H9 (cell line): ENCODE data around the gene MC1R. TPM values are rescaled to one million over a fixed set of nuclear protein-coding genes. Genes with fewer than 3 reads are reported as not detected.

Experiments
- DNase-seq: peaks from one replicate; pipeline ENCODE4 v3.0.0-alpha.2; 2017
- H2AFZ ChIP-seq: one replicate; pipeline ENCODE4 v1.6.1; 2013; ENCODE audit warnings: mild to moderate bottlenecking, low read length, control low read depth, moderate library complexity
- H2AK5ac ChIP-seq: 2 replicates; pipeline ENCODE4 v1.6.1; 2013; ENCODE audit warnings: low read length, control low read depth, mixed read lengths; ENCODE audit not compliant: insufficient read length
- H2BK120ac ChIP-seq: one replicate; pipeline ENCODE4 v1.6.1; 2013; ENCODE audit warnings: low read depth, mild to moderate bottlenecking, low read length, control low read depth, inconsistent platforms; ENCODE audit not compliant: poor library complexity, severe bottlenecking
- H2BK12ac ChIP-seq: 2 replicates; pipeline ENCODE4 v1.6.1; 2013; ENCODE audit warnings: low read length, control low read depth, mixed read lengths, low read depth; ENCODE audit not compliant: insufficient read length
- H2BK15ac ChIP-seq: 2 replicates; pipeline ENCODE4 v1.6.1; 2013; ENCODE audit warnings: low read depth, low read length, control low read depth
- H2BK20ac ChIP-seq: one replicate; pipeline ENCODE4 v1.6.1; 2013; ENCODE audit warnings: low read depth, mild to moderate bottlenecking, low read length, control low read depth, inconsistent platforms; ENCODE audit not compliant: poor library complexity, severe bottlenecking
- H2BK5ac ChIP-seq: 2 replicates; pipeline ENCODE4 v1.6.1; 2013; ENCODE audit warnings: low read length, control low read depth, mixed read lengths; ENCODE audit not compliant: insufficient read length
- H3K14ac ChIP-seq: 2 replicates; pipeline ENCODE4 v1.6.1; 2013; ENCODE audit warnings: low read length, control low read depth; ENCODE audit not compliant: insufficient read depth
- H3K18ac ChIP-seq: 2 replicates; pipeline ENCODE4 v1.6.1; 2013; ENCODE audit warnings: low read depth, mild to moderate bottlenecking, mixed read lengths, low read length, control low read depth; ENCODE audit not compliant: insufficient read length
- H3K23ac ChIP-seq: 2 replicates; pipeline ENCODE4 v1.6.1; 2013; ENCODE audit warnings: low read length, control low read depth, mixed read lengths, low read depth; ENCODE audit not compliant: insufficient read length
- H3K23me2 ChIP-seq: 2 replicates; pipeline ENCODE4 v1.6.1; 2013; ENCODE audit warnings: low read depth, mild to moderate bottlenecking, mixed read lengths, low read length, control low read depth; ENCODE audit not compliant: insufficient read length, poor library complexity, severe bottlenecking
- H3K27ac ChIP-seq: 2 replicates; pipeline ENCODE4 v1.5.1; 2013; ENCODE audit warnings: low read length, control low read depth, mixed read lengths, low read depth; ENCODE audit not compliant: insufficient read length
- H3K27me3 ChIP-seq: 2 replicates; pipeline ENCODE4 v1.6.1; 2013; ENCODE audit warnings: low read length, control low read depth, inconsistent platforms; ENCODE audit not compliant: insufficient read depth
- H3K4ac ChIP-seq: 2 replicates; pipeline ENCODE4 v1.6.1; 2013; ENCODE audit warnings: low read depth, mild to moderate bottlenecking, control low read depth, inconsistent platforms, low read length, moderate library complexity
- H3K4me1 ChIP-seq: 2 replicates; pipeline ENCODE4 v1.6.1; 2013; ENCODE audit warnings: low read length, control low read depth, inconsistent platforms; ENCODE audit not compliant: insufficient read depth
- H3K4me2 ChIP-seq: 2 replicates; pipeline ENCODE4 v1.6.1; 2013; ENCODE audit warnings: low read length, control low read depth, mixed read lengths; ENCODE audit not compliant: insufficient read length, insufficient read depth
- H3K56ac ChIP-seq: 2 replicates; pipeline ENCODE4 v1.6.1; 2013; ENCODE audit warnings: low read depth, mild to moderate bottlenecking, mixed read lengths, low read length, control low read depth; ENCODE audit not compliant: insufficient read length
- H3K79me1 ChIP-seq: 2 replicates; pipeline ENCODE4 v1.6.1; 2013; ENCODE audit warnings: low read depth, mild to moderate bottlenecking, moderate library complexity, low read length, control low read depth, inconsistent platforms; ENCODE audit not compliant: insufficient read depth, poor library complexity, severe bottlenecking
- H3K79me2 ChIP-seq: 2 replicates; pipeline ENCODE4 v1.6.1; 2013; ENCODE audit warnings: low read length, control low read depth, inconsistent platforms; ENCODE audit not compliant: insufficient read depth
- H3K9ac ChIP-seq: 2 replicates; pipeline ENCODE4 v1.6.1; 2013; ENCODE audit warnings: low read length, control low read depth, mixed read lengths; ENCODE audit not compliant: insufficient read length; ENCODE audit errors: extremely low read depth
- H3K9me3 ChIP-seq: one replicate; pipeline ENCODE4 v1.6.1; 2013; ENCODE audit warnings: low read depth, low read length, inconsistent platforms; ENCODE audit not compliant: control insufficient read depth
- H3T11ph ChIP-seq: one replicate; pipeline ENCODE4 v1.6.1; 2013; ENCODE audit warnings: mild to moderate bottlenecking, low read length, control low read depth, inconsistent platforms
- H4K20me1 ChIP-seq: one replicate; pipeline ENCODE4 v1.6.1; 2013; ENCODE audit not compliant: control insufficient read depth, insufficient read length, insufficient read depth
- H4K5ac ChIP-seq: 2 replicates; pipeline ENCODE4 v1.6.1; 2013; ENCODE audit warnings: low read depth, mild to moderate bottlenecking, mixed read lengths, low read length, control low read depth; ENCODE audit not compliant: insufficient read length
- H4K8ac ChIP-seq: replicated peaks from 2 replicates; pipeline ENCODE4 v1.6.1; 2013; ENCODE audit warnings: low read length, control low read depth, mixed read lengths, low read depth; ENCODE audit not compliant: insufficient read length
- H4K91ac ChIP-seq: 2 replicates; pipeline ENCODE4 v1.6.1; 2013; ENCODE audit warnings: low read depth, mild to moderate bottlenecking, moderate library complexity, mixed read lengths, low read length, control low read depth; ENCODE audit not compliant: insufficient read length
- H3K27ac Mint-ChIP-seq, 3 experiments: 2 replicates in 2 of 3; 3 replicates in 1 of 3; pipeline ENCODE4 v1.8.0; 2020 to 2021; ENCODE audit warnings: mixed read lengths in 3 of 3, mild to moderate bottlenecking in 1 of 3, moderate library complexity in 1 of 3
- H3K27me3 Mint-ChIP-seq: 2 replicates; pipeline ENCODE4 v1.8.0; 2021; ENCODE audit warnings: low read depth, mild to moderate bottlenecking, moderate library complexity, mixed read lengths
- H3K36me3 Mint-ChIP-seq, 3 experiments: 2 replicates in 2 of 3; 3 replicates in 1 of 3; pipeline ENCODE4 v1.8.0; 2020 to 2021; ENCODE audit warnings: low read depth in 3 of 3, mixed read lengths in 3 of 3; ENCODE audit not compliant: insufficient read depth in 1 of 3
- H3K4me1 Mint-ChIP-seq, 2 experiments: 2 replicates each; pipeline ENCODE4 v1.8.0; 2020; ENCODE audit warnings: mixed read lengths in 2 of 2
- H3K4me3 Mint-ChIP-seq, 2 experiments: 2 replicates in 1 of 2; 3 replicates in 1 of 2; pipeline ENCODE4 v1.8.0; 2020 to 2021; ENCODE audit warnings: mild to moderate bottlenecking in 2 of 2, mixed read lengths in 2 of 2, moderate library complexity in 1 of 2
- H3K9me3 Mint-ChIP-seq, 2 experiments: 2 replicates in 1 of 2; 3 replicates in 1 of 2; pipeline ENCODE4 v1.8.0; 2020; ENCODE audit warnings: mild to moderate bottlenecking in 2 of 2, mixed read lengths in 2 of 2, moderate library complexity in 1 of 2
- WGBS: extraction: QIAGEN DNeasy Blood & Tissue Kit; methylation state at CpG from one replicate; pipeline ENCODE4 v1.1.7; 2013; ENCODE audit warnings: missing lambda C conversion rate, low lambda C conversion rate, mixed read lengths; ENCODE audit not compliant: insufficient read length; ENCODE audit errors: extremely low coverage; 5-methylcytosine and 5-hydroxymethylcytosine counted together
- long read RNA-seq: library from polyadenylated mRNA; unstranded; transcript quantifications from one replicate; pipeline ENCODE4 v2.0.0, GENCODE V29; 2020
- total RNA-seq: library from RNA; stranded (reverse); gene quantifications from 2 replicates; pipeline ENCODE4 v1.2.1, GENCODE V29; 2021
- TF ChIP-seq, protein P1 (sequence below): fragments of 200-600 bp; sonication (generic); conservative IDR thresholded peaks from 3 replicates; pipeline ENCODE4 v1.8.0; 2021; ENCODE audit warnings: antibody characterized with exemption, mild to moderate bottlenecking

MC1R gene
- 4.7 TPM in 2 replicates for total RNA-seq
- long read RNA-seq, transcript MC1R-202 (1 exons, 3,099 nt) = major isoform, 8 of 8 reads
- long read RNA-seq, partial matches to known transcripts = 0 of 8 reads
- long read RNA-seq, other reads (novel, unspliced or antisense) = 0 of 8 reads

DNA sequence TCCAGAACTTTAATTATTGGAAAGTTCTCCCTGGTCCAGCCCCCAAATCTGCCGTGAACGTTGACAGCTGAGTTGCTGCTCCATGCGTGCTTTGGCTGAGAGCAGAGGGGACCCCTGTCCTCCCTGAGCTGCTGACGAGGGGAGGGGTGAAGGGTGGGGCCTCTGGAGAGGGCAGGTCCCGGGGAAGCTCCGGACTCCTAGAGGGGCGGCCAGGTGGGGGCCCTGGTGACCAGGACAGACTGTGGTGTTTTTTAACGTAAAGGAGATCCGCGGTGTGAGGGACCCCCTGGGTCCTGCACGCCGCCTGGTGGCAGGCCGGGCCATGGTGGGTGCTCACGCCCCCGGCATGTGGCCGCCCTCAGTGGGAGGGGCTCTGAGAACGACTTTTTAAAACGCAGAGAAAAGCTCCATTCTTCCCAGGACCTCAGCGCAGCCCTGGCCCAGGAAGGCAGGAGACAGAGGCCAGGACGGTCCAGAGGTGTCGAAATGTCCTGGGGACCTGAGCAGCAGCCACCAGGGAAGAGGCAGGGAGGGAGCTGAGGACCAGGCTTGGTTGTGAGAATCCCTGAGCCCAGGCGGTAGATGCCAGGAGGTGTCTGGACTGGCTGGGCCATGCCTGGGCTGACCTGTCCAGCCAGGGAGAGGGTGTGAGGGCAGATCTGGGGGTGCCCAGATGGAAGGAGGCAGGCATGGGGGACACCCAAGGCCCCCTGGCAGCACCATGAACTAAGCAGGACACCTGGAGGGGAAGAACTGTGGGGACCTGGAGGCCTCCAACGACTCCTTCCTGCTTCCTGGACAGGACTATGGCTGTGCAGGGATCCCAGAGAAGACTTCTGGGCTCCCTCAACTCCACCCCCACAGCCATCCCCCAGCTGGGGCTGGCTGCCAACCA, at the start of gene MC1R:
Gene MC1R (plus strand): TSS at position 410 of the 895 bp plus-strand sequence. CDS start 397 bp downstream, at position 807.
- WGBS = no CpG with 5 or more reads among the region's 23 CpGs
- no peak within 1 kb of the TSS for H2BK12ac ChIP-seq
- no peak within 1 kb of the TSS for H2BK5ac ChIP-seq
- no peak within 1 kb of the TSS for H4K5ac ChIP-seq
- Mint-ChIP-seq H3K4me1 (peaks cover 25 to 34% of the 10 kb centered on the region in 2 experiments), H3K9me3 (no peaks in the 10 kb centered on the region; a peak in 1 of 5 replicates), H3K27me3 (peaks cover 20% of the 10 kb centered on the region), H3K4me3 (peak within 1 kb of the TSS; percentile 66 to 78), H3K27ac (no peak within 1 kb of the TSS), H3K36me3 (peaks cover 0 to 8% (median 2%) of the 10 kb centered on the region in 3 experiments; a peak in 5 of 7 replicates)
- TF ChIP-seq, protein P1, sequence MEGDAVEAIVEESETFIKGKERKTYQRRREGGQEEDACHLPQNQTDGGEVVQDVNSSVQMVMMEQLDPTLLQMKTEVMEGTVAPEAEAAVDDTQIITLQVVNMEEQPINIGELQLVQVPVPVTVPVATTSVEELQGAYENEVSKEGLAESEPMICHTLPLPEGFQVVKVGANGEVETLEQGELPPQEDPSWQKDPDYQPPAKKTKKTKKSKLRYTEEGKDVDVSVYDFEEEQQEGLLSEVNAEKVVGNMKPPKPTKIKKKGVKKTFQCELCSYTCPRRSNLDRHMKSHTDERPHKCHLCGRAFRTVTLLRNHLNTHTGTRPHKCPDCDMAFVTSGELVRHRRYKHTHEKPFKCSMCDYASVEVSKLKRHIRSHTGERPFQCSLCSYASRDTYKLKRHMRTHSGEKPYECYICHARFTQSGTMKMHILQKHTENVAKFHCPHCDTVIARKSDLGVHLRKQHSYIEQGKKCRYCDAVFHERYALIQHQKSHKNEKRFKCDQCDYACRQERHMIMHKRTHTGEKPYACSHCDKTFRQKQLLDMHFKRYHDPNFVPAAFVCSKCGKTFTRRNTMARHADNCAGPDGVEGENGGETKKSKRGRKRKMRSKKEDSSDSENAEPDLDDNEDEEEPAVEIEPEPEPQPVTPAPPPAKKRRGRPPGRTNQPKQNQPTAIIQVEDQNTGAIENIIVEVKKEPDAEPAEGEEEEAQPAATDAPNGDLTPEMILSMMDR = peak; percentile 66
- no peak within 1 kb of the TSS for H2BK120ac ChIP-seq
- DNase-seq = peak; percentile 75
- H4K8ac ChIP-seq = no peak within 1 kb of the TSS
- H3K56ac ChIP-seq = no peak within 1 kb of the TSS
- no peak within 1 kb of the TSS for H3K9ac ChIP-seq
- no peak within 1 kb of the TSS for H3K23ac ChIP-seq
- H3K79me2 ChIP-seq = no peaks in the 10 kb centered on the region
- no peak within 1 kb of the TSS for H3K27ac ChIP-seq
- no peak within 1 kb of the TSS for H3T11ph ChIP-seq
- H2AFZ ChIP-seq = no peak within 1 kb of the TSS
- no peak within 1 kb of the TSS for H3K14ac ChIP-seq
- no peaks in the 10 kb centered on the region for H3K9me3 ChIP-seq
- no peaks in the 10 kb centered on the region for H3K79me1 ChIP-seq
- H2BK15ac ChIP-seq = no peak within 1 kb of the TSS
- no peak within 1 kb of the TSS for H3K18ac ChIP-seq
- H2BK20ac ChIP-seq = no peak within 1 kb of the TSS
- no peaks in the 10 kb centered on the region for H4K20me1 ChIP-seq
- no peak within 1 kb of the TSS for H2AK5ac ChIP-seq
- H3K4me2 ChIP-seq = peak within 1 kb of the TSS; percentile 17
- no peak within 1 kb of the TSS for H4K91ac ChIP-seq
- H3K4ac ChIP-seq = no peak within 1 kb of the TSS
- H3K23me2 ChIP-seq = peaks cover 18% of the 10 kb centered on the region
- H3K27me3 ChIP-seq = no peaks in the 10 kb centered on the region
- no peaks in the 10 kb centered on the region; the same call in 1 of the 2 replicates for H3K4me1 ChIP-seq
